Stimulated activated CD4-positive, alpha-beta T cell treated with anti-CD3 and anti-CD28 coated beads, Interleukin-4, amount 100 ng/mL, for 48 hours (primary cell): ENCODE results near the gene FKBP4.

Experiments
- DNase-seq, 2 donors: peaks; one replicate each; pipeline ENCODE4 v3.0.0-alpha.2; 2020; ENCODE audit warnings: low read depth in 2 of 2

Gene FKBP4

DNA sequence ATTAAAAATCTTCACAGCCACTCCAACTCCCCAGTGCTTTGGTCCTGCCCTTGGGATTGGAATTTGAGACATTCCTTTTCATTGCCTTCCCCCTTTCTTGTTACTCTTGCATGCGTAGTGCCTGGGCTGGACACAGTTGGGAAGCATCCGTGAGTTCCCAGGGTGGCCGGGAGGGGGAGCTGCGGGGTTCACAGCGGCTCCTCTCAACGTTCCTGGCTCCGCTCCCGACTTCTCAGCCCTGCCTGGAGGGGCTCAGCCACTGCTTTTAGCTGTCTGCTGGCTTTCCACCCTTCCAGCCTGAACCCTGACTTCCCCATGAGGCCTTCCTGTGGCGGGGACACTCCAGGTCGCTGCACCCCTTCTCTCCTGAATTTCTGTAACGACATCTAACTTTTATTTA lies 58.9 kb downstream of the FKBP4 start:
- peak; percentile 51 to 59 for DNase-seq
